HG02885 (cell line): ENCODE results near the gene CAPZB.

Experiments
- ATAC-seq: cut with Tn5 transposase; IDR thresholded peaks from one replicate; pipeline ENCODE4 v1.9.1; 2021; ENCODE audit warnings: mild to moderate bottlenecking; ENCODE audit not compliant: unreplicated experiment, poor library complexity

The CAPZB gene

GRCh38 chr1:19411612-19412011, 73.7 kb downstream of the CAPZB start:
- no peak for ATAC-seq

GRCh38 chr1:19410393-19410792, 74.9 kb downstream of the CAPZB start:
- no peak for ATAC-seq

GRCh38 chr1:19409477-19410341, 75.6 kb downstream of the CAPZB start:
- no peak for ATAC-seq

- no peak for ATAC-seq
These were observed 77.7 kb downstream of the CAPZB start for GRCh38 chr1:19407494-19408096.

GRCh38 chr1:19406680-19407079, 78.7 kb downstream of the CAPZB start:
- ATAC-seq: no peak

- no peak for ATAC-seq
These were observed 79.4 kb downstream of the CAPZB start for GRCh38 chr1:19405761-19406487.

GRCh38 chr1:19405195-19405760, 80.1 kb downstream of the CAPZB start:
- ATAC-seq: no peak

GRCh38 chr1:19404748-19405147, 80.6 kb downstream of the CAPZB start:
- no peak for ATAC-seq

- ATAC-seq: no peak
These were observed 82.1 kb downstream of the CAPZB start for GRCh38 chr1:19403256-19403655.

- ATAC-seq: no peak
These were observed 83.1 kb downstream of the CAPZB start for GRCh38 chr1:19402031-19402813.

GRCh38 chr1:19401535-19401889, 83.8 kb downstream of the CAPZB start:
- no peak for ATAC-seq

- ATAC-seq: no peak
These were observed 84.3 kb downstream of the CAPZB start for GRCh38 chr1:19400875-19401534.

- ATAC-seq: no peak
These were observed 85.1 kb downstream of the CAPZB start for GRCh38 chr1:19400192-19400611.

- no peak for ATAC-seq
These were observed 87.0 kb downstream of the CAPZB start for GRCh38 chr1:19398309-19398760.

- ATAC-seq: no peak
These were observed 88.0 kb downstream of the CAPZB start for GRCh38 chr1:19397217-19397945.

- no peak for ATAC-seq
These were observed 89.1 kb downstream of the CAPZB start for GRCh38 chr1:19396280-19396679.

- no peak for ATAC-seq
These were observed 89.6 kb downstream of the CAPZB start for GRCh38 chr1:19395678-19396192.

- no peak for ATAC-seq
These were observed 92.3 kb downstream of the CAPZB start for GRCh38 chr1:19393046-19393445.

- ATAC-seq: no peak
These were observed 93.1 kb downstream of the CAPZB start for GRCh38 chr1:19392221-19392620.
